ENCODE data around the gene ZMAT5.

GRCh38 chr22:29704528-29705285 lies 62.1 kb downstream of the ZMAT5 start:
- no peak for TF ChIP-seq POLR2AphosphoS5 (IDR thresholded peaks at IDR 0.05; ENCODE audit: borderline replicate concordance, low read depth, low read length)
- no peak for TF ChIP-seq EZH2 (IDR thresholded peaks at IDR 0.05)
